DND-41 (cell line): Measurements from ENCODE around the gene RAD23A.

Source experiments
- ATAC-seq: fragments of 200-7000 bp; cut with Tn5 transposase; 3 replicates; pipeline ENCODE4 v1.9.1; 2021; ENCODE audit warnings: low read depth; ENCODE audit not compliant: insufficient read depth
- DNase-seq: peaks from one replicate; pipeline ENCODE4 v3.0.0-alpha.2; 2020
- H2AFZ ChIP-seq: 2 replicates; pipeline ENCODE4 v1.6.0; 2012; ENCODE audit warnings: low read depth, low read length
- H3K27ac ChIP-seq: 2 replicates; pipeline ENCODE4 v1.5.1; 2012; ENCODE audit warnings: low read length, inconsistent platforms
- H3K27me3 ChIP-seq: fragments of 200-600 bp; sonication (generic); 2 replicates; pipeline ENCODE4 v1.6.0; 2012; ENCODE audit warnings: low read length, mild to moderate bottlenecking, inconsistent platforms; ENCODE audit not compliant: insufficient read depth, poor library complexity
- H3K36me3 ChIP-seq: 2 replicates; pipeline ENCODE4 v1.5.1; 2012; ENCODE audit warnings: low read length, inconsistent platforms; ENCODE audit not compliant: insufficient read depth
- H3K4me1 ChIP-seq: 2 replicates; pipeline ENCODE4 v1.5.1; 2012; ENCODE audit warnings: mild to moderate bottlenecking, low read length; ENCODE audit not compliant: insufficient read depth
- H3K4me2 ChIP-seq: 2 replicates; pipeline ENCODE4 v1.6.0; 2012; ENCODE audit warnings: mild to moderate bottlenecking, moderate library complexity, low read length, inconsistent platforms; ENCODE audit not compliant: insufficient read depth
- H3K4me3 ChIP-seq, 2 experiments: fragments of 200-600 bp in 1 of 2; shearing (Covaris generic) in 1 of 2; 2 replicates each; pipeline ENCODE4 v1.5.1; 2012 to 2016; ENCODE audit warnings: inconsistent platforms in 2 of 2, low read length in 2 of 2, mild to moderate bottlenecking in 2 of 2, low read depth in 1 of 2, moderate library complexity in 1 of 2
- H3K79me2 ChIP-seq: 2 replicates; pipeline ENCODE4 v1.6.0; 2012; ENCODE audit warnings: low read length, inconsistent platforms; ENCODE audit not compliant: insufficient read depth
- H3K9ac ChIP-seq: 2 replicates; pipeline ENCODE4 v1.6.0; 2012; ENCODE audit warnings: low read depth, mild to moderate bottlenecking, inconsistent platforms, low read length, moderate library complexity
- H3K9me3 ChIP-seq: 2 replicates; pipeline ENCODE4 v1.5.1; 2012; ENCODE audit warnings: low read length, moderate library complexity, mild to moderate bottlenecking, inconsistent platforms; ENCODE audit not compliant: insufficient read depth, severe bottlenecking
- H4K20me1 ChIP-seq: 2 replicates; pipeline ENCODE4 v1.6.0; 2012; ENCODE audit warnings: low read length; ENCODE audit not compliant: insufficient read depth
- EZH2 ChIP-seq: IDR thresholded peaks from 3 replicates; pipeline ENCODE4 v1.6.1; 2012; ENCODE audit warnings: borderline replicate concordance, low read depth, mild to moderate bottlenecking, moderate library complexity, low read length, inconsistent platforms; ENCODE audit not compliant: severe bottlenecking
- TF ChIP-seq, protein P1 (sequence below): IDR thresholded peaks from 2 replicates; pipeline ENCODE4 v1.5.1; 2012; ENCODE audit warnings: borderline replicate concordance, low read length, moderate library complexity, mild to moderate bottlenecking; ENCODE audit not compliant: poor library complexity, severe bottlenecking; ENCODE audit errors: extremely low read depth

The RAD23A gene

DNA sequence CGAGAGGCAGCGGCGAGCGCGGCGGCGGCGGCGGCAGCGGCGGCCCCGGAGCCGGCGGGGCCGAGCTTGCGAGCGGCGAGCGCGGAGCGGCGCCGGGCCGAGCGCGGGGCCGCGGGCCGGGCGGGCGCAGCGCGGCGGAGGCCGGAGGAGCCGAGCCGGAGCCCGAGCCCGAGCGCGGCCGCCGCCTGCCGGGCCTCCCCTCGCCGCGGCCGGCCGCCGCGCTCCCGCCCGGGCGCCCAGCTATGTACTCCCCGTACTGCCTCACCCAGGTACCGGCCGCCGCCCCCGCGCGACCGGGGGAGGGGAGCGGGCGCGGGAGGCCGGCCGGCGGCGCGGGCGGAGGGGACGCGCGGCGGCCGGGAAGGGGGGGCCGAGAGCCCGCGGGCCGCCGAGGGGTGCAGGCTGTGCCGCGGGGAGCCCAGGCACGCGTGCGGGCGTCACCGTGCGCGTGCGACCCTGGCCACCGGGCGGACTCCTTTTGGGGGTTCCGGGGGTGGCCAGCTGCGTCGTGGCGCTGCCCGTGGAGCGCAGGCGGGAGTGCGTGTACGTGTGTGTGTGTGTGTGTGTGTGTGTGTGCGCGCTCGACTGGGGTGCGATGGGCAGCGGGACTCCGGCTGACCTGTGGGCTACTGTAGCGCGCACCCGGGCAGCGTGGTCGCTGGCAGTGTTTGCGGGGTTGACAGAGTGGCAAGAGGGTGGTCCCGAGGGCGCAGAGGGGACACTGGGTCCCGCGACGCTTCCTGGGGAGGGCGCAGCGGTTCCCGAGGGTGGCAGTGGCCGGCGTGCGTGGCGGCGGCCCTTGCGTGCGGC lies 50.1 kb downstream of the RAD23A start:
- peak; percentile 12; the same call in 1 of the 3 replicates for ATAC-seq
- peak overlapping the region; percentile 46 for H3K9ac ChIP-seq
- peaks cover 19% of the 10 kb centered on the region; the same call in 1 of the 2 replicates for H4K20me1 ChIP-seq
- peak overlapping the region; percentile 76 for H3K4me2 ChIP-seq
- no peaks in the 10 kb centered on the region for H3K36me3 ChIP-seq
- H3K4me3 ChIP-seq: peak overlapping the region in 1 of 2 experiments; percentile 60; a peak in 2 of 4 replicates
- H3K27ac ChIP-seq: no peak overlapping the region
- TF ChIP-seq, protein P1, sequence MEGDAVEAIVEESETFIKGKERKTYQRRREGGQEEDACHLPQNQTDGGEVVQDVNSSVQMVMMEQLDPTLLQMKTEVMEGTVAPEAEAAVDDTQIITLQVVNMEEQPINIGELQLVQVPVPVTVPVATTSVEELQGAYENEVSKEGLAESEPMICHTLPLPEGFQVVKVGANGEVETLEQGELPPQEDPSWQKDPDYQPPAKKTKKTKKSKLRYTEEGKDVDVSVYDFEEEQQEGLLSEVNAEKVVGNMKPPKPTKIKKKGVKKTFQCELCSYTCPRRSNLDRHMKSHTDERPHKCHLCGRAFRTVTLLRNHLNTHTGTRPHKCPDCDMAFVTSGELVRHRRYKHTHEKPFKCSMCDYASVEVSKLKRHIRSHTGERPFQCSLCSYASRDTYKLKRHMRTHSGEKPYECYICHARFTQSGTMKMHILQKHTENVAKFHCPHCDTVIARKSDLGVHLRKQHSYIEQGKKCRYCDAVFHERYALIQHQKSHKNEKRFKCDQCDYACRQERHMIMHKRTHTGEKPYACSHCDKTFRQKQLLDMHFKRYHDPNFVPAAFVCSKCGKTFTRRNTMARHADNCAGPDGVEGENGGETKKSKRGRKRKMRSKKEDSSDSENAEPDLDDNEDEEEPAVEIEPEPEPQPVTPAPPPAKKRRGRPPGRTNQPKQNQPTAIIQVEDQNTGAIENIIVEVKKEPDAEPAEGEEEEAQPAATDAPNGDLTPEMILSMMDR: peak; percentile 36
- no peak for TF ChIP-seq EZH2
- no peak for DNase-seq
- peaks cover 6% of the 10 kb centered on the region for H3K27me3 ChIP-seq
- H3K4me1 ChIP-seq: peaks cover 19% of the 10 kb centered on the region
- H3K79me2 ChIP-seq: peaks cover 4% of the 10 kb centered on the region; the same call in 1 of the 2 replicates
- H3K9me3 ChIP-seq: no peaks in the 10 kb centered on the region
- peak overlapping the region; percentile 43; the same call in 1 of the 2 replicates for H2AFZ ChIP-seq

DNA sequence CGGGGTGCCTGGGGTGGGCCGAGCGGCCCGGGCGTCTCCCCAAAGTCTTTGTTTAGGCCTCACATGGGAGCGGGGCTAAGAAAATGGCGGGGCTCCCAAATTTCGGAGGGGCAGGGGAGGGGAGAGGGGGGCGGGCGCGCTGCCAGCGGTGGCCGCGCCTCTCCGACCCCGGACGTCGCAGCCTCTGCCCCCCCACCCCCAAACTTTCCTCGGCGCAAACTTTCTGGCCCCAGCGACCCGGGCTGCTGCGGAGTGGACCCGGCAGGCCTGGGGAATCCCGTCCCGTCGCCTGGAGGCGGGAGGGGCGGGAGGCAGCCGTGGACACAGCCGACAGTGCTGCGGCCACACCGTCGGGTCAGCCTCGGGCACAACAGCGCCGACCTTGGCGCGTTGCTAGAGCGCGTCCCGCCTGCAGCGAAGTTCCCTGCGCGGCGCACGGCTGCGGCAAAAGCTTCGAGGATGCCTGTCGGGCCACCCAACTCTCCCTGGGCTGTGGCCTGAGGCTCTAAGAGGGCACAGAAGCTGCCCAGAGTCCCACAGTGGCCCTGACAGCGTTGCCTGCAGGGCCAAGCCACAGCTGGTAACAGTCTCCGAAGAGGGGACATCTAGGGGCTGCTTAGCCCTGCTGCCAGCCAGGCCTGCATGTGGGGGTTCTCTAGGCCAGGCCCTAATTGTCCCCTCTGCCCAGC lies 50.9 kb downstream of the RAD23A start:
- peak overlapping the region; percentile 46; the same call in 1 of the 2 replicates for H3K9ac ChIP-seq
- peaks cover 25% of the 10 kb centered on the region for H4K20me1 ChIP-seq
- H3K4me3 ChIP-seq: peak overlapping the region in 1 of 2 experiments; percentile 60; a peak in 2 of 4 replicates
- H3K4me2 ChIP-seq: peak overlapping the region; percentile 76
- no peaks in the 10 kb centered on the region for H3K9me3 ChIP-seq
- TF ChIP-seq, protein P1: no peak
- TF ChIP-seq EZH2: no peak
- H3K79me2 ChIP-seq: peaks cover 4% of the 10 kb centered on the region; the same call in 1 of the 2 replicates
- no peak overlapping the region for H3K27ac ChIP-seq
- H3K27me3 ChIP-seq: peaks cover 6% of the 10 kb centered on the region
- H3K36me3 ChIP-seq: no peaks in the 10 kb centered on the region
- peaks cover 19% of the 10 kb centered on the region for H3K4me1 ChIP-seq
- no peak for ATAC-seq
- H2AFZ ChIP-seq: no peak overlapping the region
- no peak for DNase-seq

DNA sequence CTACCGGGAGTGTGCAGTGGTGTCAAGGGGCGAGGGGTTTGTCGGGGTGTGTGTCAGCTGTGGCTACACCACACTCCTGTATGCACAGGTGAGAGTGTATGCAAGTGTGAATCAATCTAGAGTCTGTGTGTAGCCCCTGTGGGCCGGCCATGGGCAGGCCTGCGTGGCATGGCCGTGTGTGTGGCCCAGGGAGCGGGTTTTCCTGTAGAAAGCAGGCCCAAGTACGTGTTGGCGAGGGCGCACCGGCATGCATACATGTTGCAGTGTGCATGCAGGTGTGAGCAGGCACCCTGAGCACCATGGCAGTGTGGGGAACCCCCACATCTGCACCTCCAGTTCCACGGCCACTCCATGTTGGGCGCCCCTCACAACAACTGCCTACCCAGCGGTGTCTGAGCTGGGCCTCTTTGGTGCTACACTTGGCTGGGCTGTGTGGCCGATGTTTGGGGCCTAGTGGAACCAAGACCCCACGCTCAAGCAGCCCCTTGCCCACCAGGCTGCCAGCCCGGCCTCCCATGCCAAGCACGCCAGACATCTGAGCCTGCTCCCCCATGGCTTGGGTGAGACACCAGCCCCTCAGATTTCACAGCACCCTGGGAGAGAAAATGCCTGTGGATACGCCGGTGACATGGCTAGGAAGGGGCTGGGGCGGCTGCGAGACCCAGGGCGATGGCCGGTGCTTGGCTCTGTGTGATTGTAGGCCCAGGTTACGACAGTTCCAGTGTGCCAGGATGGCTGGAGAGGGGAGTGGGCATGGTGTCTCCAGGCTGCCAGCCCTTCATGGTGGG lies 51.7 kb downstream of the RAD23A start:
- H3K4me3 ChIP-seq: no peak overlapping the region
- H3K27me3 ChIP-seq: peaks cover 6% of the 10 kb centered on the region
- no peak overlapping the region for H2AFZ ChIP-seq
- peaks cover 19% of the 10 kb centered on the region for H3K4me1 ChIP-seq
- H3K4me2 ChIP-seq: peak overlapping the region; percentile 37; the same call in 1 of the 2 replicates
- ATAC-seq (no peak), DNase-seq (no peak)
- no peaks in the 10 kb centered on the region for H3K9me3 ChIP-seq
- no peaks in the 10 kb centered on the region for H3K36me3 ChIP-seq
- H3K79me2 ChIP-seq: peaks cover 4% of the 10 kb centered on the region; the same call in 1 of the 2 replicates
- TF ChIP-seq, protein P1: no peak
- TF ChIP-seq EZH2: no peak
- H3K9ac ChIP-seq: no peak overlapping the region
- peaks cover 27% of the 10 kb centered on the region for H4K20me1 ChIP-seq
- no peak overlapping the region for H3K27ac ChIP-seq
